ENCODE data around the gene SMARCAD1.

Gene SMARCAD1

DNA sequence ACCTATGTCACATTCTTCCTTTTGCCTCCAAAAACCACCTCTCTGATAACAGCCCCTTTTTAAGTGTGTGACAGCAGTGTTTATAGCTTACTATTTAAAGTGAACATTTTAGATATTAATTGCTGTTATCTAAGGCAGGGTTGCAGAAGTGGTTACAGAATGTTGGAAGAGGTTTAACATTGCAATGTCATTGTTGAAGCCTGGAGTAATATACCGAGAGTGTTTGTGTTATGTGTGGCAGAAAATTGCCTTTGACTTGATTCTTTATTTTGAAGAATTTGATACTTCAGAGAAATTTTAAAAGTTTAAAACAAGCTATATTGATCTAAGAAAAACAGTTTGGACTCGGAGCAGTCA is 37.1 kb downstream of the SMARCAD1 start:
- FAIRE-seq (no peak), DNase-seq (ENCODE audit: insufficient read length, low spot score) (no peak)
- TF ChIP-seq, protein P1, sequence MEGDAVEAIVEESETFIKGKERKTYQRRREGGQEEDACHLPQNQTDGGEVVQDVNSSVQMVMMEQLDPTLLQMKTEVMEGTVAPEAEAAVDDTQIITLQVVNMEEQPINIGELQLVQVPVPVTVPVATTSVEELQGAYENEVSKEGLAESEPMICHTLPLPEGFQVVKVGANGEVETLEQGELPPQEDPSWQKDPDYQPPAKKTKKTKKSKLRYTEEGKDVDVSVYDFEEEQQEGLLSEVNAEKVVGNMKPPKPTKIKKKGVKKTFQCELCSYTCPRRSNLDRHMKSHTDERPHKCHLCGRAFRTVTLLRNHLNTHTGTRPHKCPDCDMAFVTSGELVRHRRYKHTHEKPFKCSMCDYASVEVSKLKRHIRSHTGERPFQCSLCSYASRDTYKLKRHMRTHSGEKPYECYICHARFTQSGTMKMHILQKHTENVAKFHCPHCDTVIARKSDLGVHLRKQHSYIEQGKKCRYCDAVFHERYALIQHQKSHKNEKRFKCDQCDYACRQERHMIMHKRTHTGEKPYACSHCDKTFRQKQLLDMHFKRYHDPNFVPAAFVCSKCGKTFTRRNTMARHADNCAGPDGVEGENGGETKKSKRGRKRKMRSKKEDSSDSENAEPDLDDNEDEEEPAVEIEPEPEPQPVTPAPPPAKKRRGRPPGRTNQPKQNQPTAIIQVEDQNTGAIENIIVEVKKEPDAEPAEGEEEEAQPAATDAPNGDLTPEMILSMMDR (IDR thresholded peaks at IDR 0.05; ENCODE audit: insufficient read depth, missing control alignments), result no peak

DNA sequence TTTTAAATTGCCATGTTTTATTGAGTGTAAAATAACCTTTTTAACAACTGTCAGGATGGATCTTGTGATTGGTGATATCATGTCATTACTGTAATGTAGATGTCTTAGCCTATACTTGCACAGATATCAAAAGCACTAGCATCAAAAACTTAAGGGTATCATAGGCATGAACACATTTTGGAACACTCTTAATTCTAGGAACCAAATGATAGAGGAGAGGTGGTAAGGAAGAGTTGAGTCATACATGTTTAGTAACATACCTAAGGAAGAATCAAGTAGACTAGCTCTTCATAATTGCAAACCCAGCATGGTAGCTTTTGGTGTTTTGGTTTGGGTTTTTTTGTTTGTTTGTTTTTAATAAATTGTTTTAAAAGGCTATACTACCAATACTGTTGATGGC is 43.4 kb downstream of the SMARCAD1 start:
- DNase-seq (ENCODE audit: insufficient read length, low spot score), result no peak
- peak; percentile 51 for FAIRE-seq
- TF ChIP-seq, protein P1 (IDR thresholded peaks at IDR 0.05; ENCODE audit: insufficient read depth, missing control alignments), result no peak

DNA sequence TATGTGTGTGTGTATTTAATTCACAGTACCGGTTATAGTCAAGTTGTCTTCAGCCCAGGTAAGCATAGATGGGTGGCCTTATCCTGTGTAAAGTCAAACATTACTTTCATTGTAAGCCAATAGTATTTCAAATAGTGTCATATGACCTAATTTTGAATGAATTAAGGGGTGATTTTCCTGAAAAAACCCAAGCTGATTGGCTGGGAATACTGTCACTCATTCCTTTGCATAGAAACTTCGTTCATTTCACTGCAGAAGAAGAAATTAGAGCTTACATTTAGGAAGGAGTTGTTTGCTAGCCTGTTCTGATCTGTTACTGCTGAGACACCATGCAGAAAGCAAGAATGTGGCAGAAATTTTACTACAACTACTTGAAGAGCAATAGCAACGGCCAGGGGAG is 45.4 kb downstream of the SMARCAD1 start:
- DNase-seq (ENCODE audit: insufficient read length, low spot score), result no peak
- TF ChIP-seq, protein P1 (IDR thresholded peaks at IDR 0.05; ENCODE audit: insufficient read depth, missing control alignments), result no peak
- FAIRE-seq, result no peak

DNA sequence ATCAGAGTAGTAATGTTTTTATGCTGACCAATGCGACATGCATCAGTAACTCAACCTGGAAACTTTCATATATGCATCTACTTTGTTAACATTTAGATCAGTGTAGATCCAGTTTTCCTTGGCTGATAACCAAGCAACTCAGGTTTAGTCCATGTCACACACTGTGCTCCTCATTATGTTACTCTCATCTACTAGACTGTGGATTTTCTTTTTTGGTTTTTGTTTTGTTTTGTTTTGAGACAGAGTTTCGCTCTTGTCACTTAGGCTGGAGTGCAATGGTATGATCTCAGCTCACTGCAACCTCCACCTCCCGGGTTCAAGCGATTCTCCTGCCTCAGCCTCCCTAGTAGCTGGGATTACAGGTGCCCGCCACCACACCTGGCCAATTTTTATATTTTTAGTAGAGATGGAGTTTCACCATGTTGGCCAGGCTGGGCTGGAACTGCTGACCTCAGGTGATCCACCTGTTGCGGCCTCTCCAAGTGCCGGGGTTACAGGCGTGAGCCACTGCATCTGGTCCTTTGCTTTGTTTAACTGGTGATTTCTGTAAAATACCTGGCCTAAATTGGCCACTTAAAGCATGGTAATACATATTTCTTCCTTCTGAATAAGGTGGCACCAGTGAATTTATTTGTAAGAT is 48.6 kb downstream of the SMARCAD1 start:
- FAIRE-seq (no peak), DNase-seq (ENCODE audit: insufficient read length, low spot score) (no peak)
- TF ChIP-seq, protein P1 (IDR thresholded peaks at IDR 0.05; ENCODE audit: insufficient read depth, missing control alignments), result no peak

DNA sequence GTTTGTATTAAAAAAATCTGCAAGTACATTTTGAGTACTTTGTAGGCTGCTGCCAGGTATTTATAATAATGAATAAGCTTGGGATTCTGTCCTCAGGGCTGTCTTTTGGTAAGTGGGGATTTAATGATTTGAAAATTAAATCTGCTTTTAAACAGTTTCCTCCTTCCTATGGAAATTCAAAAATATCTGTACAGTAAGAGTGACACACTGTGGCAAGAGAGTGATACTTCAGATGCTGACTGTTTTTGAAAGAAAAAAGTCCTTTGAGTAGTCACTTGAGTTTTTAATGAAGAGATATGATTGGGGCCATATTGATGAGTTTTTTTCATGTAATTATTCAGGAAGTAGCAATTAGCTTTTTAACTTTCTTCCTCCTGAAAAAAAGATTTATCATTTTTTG is 49.2 kb downstream of the SMARCAD1 start:
- TF ChIP-seq, protein P1 (IDR thresholded peaks at IDR 0.05; ENCODE audit: insufficient read depth, missing control alignments), result peak; percentile 48
- no peak for DNase-seq (ENCODE audit: insufficient read length, low spot score)
- no peak for FAIRE-seq

DNA sequence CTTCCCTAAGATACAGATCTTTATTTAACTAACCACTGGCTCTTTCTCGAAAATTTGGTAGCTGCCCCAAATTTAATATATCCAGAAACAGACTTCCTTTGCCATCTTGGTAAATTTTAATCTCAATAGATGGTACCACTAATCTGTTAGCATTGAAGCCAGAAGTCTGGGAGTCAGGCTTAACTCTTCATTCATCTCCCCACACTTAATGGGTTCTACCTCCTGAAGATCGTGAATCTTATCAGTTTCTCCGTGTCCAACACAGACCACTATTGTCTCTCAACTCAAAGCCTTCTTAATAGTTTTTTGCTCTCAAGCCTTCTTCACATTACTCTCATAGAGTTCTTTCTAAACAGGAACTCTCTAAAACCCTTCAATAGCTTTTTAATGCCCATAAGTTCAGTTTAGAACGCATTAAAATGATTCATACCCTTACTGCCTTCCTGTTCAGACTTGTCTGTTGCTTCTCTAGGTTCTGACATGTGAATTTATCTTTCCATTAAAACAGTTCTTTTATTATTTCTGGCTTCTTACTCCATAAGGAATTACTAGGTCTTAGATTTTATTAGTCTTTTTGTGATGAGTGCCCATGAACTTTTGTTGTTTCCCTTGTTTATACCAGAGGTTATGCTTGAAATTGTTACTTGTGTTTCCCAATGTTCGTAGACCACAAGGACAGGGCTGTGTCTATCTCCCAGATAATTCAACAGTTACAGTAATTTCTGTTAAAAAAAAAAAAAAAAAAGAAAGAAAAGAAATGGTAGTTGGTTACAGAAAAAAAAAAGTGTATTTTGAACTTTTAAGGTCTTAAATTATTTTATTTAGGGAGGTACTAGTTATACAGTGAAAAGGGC is 54.7 kb downstream of the SMARCAD1 start:
- TF ChIP-seq, protein P1 (IDR thresholded peaks at IDR 0.05; ENCODE audit: insufficient read depth, missing control alignments), result no peak
- no peak for DNase-seq (ENCODE audit: insufficient read length, low spot score)
- peak; percentile 63 for FAIRE-seq

DNA sequence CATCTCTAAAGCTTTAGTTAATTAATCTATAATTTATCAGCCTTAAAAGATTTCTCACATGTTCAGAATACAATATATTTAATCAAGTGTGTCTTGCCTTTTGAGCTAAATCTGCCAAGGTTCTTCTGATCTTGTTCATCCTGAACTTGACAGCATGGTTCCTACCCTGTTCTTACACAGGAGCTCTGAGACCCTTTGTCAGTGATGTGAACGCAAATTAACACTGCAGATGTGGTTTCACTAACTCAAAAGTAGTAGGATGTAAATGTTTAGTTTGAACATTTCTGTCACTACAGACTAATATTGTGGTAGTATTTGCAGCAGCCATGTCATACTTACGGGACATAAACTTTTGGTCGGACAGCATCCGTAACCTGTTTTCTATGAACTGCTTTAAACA is 59.4 kb downstream of the SMARCAD1 start:
- peak; percentile 21 for FAIRE-seq
- TF ChIP-seq, protein P1 (IDR thresholded peaks at IDR 0.05; ENCODE audit: insufficient read depth, missing control alignments), result no peak
- no peak for DNase-seq (ENCODE audit: insufficient read length, low spot score)
